H9 (cell line): ENCODE results near the gene BTRC. TPM values are rescaled to one million over a fixed set of nuclear protein-coding genes. Genes with fewer than 3 reads are reported as not detected.

Source experiments
- DNase-seq: peaks from one replicate; pipeline ENCODE4 v3.0.0-alpha.2; 2017
- H2AFZ ChIP-seq: one replicate; pipeline ENCODE4 v1.6.1; 2013; ENCODE audit warnings: mild to moderate bottlenecking, low read length, control low read depth, moderate library complexity
- H2AK5ac ChIP-seq: 2 replicates; pipeline ENCODE4 v1.6.1; 2013; ENCODE audit warnings: low read length, control low read depth, mixed read lengths; ENCODE audit not compliant: insufficient read length
- H2BK120ac ChIP-seq: one replicate; pipeline ENCODE4 v1.6.1; 2013; ENCODE audit warnings: low read depth, mild to moderate bottlenecking, low read length, control low read depth, inconsistent platforms; ENCODE audit not compliant: poor library complexity, severe bottlenecking
- H2BK12ac ChIP-seq: 2 replicates; pipeline ENCODE4 v1.6.1; 2013; ENCODE audit warnings: low read length, control low read depth, mixed read lengths, low read depth; ENCODE audit not compliant: insufficient read length
- H2BK15ac ChIP-seq: 2 replicates; pipeline ENCODE4 v1.6.1; 2013; ENCODE audit warnings: low read depth, low read length, control low read depth
- H2BK20ac ChIP-seq: one replicate; pipeline ENCODE4 v1.6.1; 2013; ENCODE audit warnings: low read depth, mild to moderate bottlenecking, low read length, control low read depth, inconsistent platforms; ENCODE audit not compliant: poor library complexity, severe bottlenecking
- H2BK5ac ChIP-seq: 2 replicates; pipeline ENCODE4 v1.6.1; 2013; ENCODE audit warnings: low read length, control low read depth, mixed read lengths; ENCODE audit not compliant: insufficient read length
- H3K14ac ChIP-seq: 2 replicates; pipeline ENCODE4 v1.6.1; 2013; ENCODE audit warnings: low read length, control low read depth; ENCODE audit not compliant: insufficient read depth
- H3K18ac ChIP-seq: 2 replicates; pipeline ENCODE4 v1.6.1; 2013; ENCODE audit warnings: low read depth, mild to moderate bottlenecking, mixed read lengths, low read length, control low read depth; ENCODE audit not compliant: insufficient read length
- H3K23ac ChIP-seq: 2 replicates; pipeline ENCODE4 v1.6.1; 2013; ENCODE audit warnings: low read length, control low read depth, mixed read lengths, low read depth; ENCODE audit not compliant: insufficient read length
- H3K23me2 ChIP-seq: 2 replicates; pipeline ENCODE4 v1.6.1; 2013; ENCODE audit warnings: low read depth, mild to moderate bottlenecking, mixed read lengths, low read length, control low read depth; ENCODE audit not compliant: insufficient read length, poor library complexity, severe bottlenecking
- H3K27ac ChIP-seq: 2 replicates; pipeline ENCODE4 v1.5.1; 2013; ENCODE audit warnings: low read length, control low read depth, mixed read lengths, low read depth; ENCODE audit not compliant: insufficient read length
- H3K27me3 ChIP-seq: 2 replicates; pipeline ENCODE4 v1.6.1; 2013; ENCODE audit warnings: low read length, control low read depth, inconsistent platforms; ENCODE audit not compliant: insufficient read depth
- H3K4ac ChIP-seq: 2 replicates; pipeline ENCODE4 v1.6.1; 2013; ENCODE audit warnings: low read depth, mild to moderate bottlenecking, control low read depth, inconsistent platforms, low read length, moderate library complexity
- H3K4me1 ChIP-seq: 2 replicates; pipeline ENCODE4 v1.6.1; 2013; ENCODE audit warnings: low read length, control low read depth, inconsistent platforms; ENCODE audit not compliant: insufficient read depth
- H3K4me2 ChIP-seq: 2 replicates; pipeline ENCODE4 v1.6.1; 2013; ENCODE audit warnings: low read length, control low read depth, mixed read lengths; ENCODE audit not compliant: insufficient read length, insufficient read depth
- H3K56ac ChIP-seq: 2 replicates; pipeline ENCODE4 v1.6.1; 2013; ENCODE audit warnings: low read depth, mild to moderate bottlenecking, mixed read lengths, low read length, control low read depth; ENCODE audit not compliant: insufficient read length
- H3K79me1 ChIP-seq: 2 replicates; pipeline ENCODE4 v1.6.1; 2013; ENCODE audit warnings: low read depth, mild to moderate bottlenecking, moderate library complexity, low read length, control low read depth, inconsistent platforms; ENCODE audit not compliant: insufficient read depth, poor library complexity, severe bottlenecking
- H3K79me2 ChIP-seq: 2 replicates; pipeline ENCODE4 v1.6.1; 2013; ENCODE audit warnings: low read length, control low read depth, inconsistent platforms; ENCODE audit not compliant: insufficient read depth
- H3K9ac ChIP-seq: 2 replicates; pipeline ENCODE4 v1.6.1; 2013; ENCODE audit warnings: low read length, control low read depth, mixed read lengths; ENCODE audit not compliant: insufficient read length; ENCODE audit errors: extremely low read depth
- H3K9me3 ChIP-seq: one replicate; pipeline ENCODE4 v1.6.1; 2013; ENCODE audit warnings: low read depth, low read length, inconsistent platforms; ENCODE audit not compliant: control insufficient read depth
- H3T11ph ChIP-seq: one replicate; pipeline ENCODE4 v1.6.1; 2013; ENCODE audit warnings: mild to moderate bottlenecking, low read length, control low read depth, inconsistent platforms
- H4K20me1 ChIP-seq: one replicate; pipeline ENCODE4 v1.6.1; 2013; ENCODE audit not compliant: control insufficient read depth, insufficient read length, insufficient read depth
- H4K5ac ChIP-seq: 2 replicates; pipeline ENCODE4 v1.6.1; 2013; ENCODE audit warnings: low read depth, mild to moderate bottlenecking, mixed read lengths, low read length, control low read depth; ENCODE audit not compliant: insufficient read length
- H4K8ac ChIP-seq: replicated peaks from 2 replicates; pipeline ENCODE4 v1.6.1; 2013; ENCODE audit warnings: low read length, control low read depth, mixed read lengths, low read depth; ENCODE audit not compliant: insufficient read length
- H4K91ac ChIP-seq: 2 replicates; pipeline ENCODE4 v1.6.1; 2013; ENCODE audit warnings: low read depth, mild to moderate bottlenecking, moderate library complexity, mixed read lengths, low read length, control low read depth; ENCODE audit not compliant: insufficient read length
- H3K27ac Mint-ChIP-seq, 3 experiments: 2 replicates in 2 of 3; 3 replicates in 1 of 3; pipeline ENCODE4 v1.8.0; 2020 to 2021; ENCODE audit warnings: mixed read lengths in 3 of 3, mild to moderate bottlenecking in 1 of 3, moderate library complexity in 1 of 3
- H3K27me3 Mint-ChIP-seq: 2 replicates; pipeline ENCODE4 v1.8.0; 2021; ENCODE audit warnings: low read depth, mild to moderate bottlenecking, moderate library complexity, mixed read lengths
- H3K36me3 Mint-ChIP-seq, 3 experiments: 2 replicates in 2 of 3; 3 replicates in 1 of 3; pipeline ENCODE4 v1.8.0; 2020 to 2021; ENCODE audit warnings: low read depth in 3 of 3, mixed read lengths in 3 of 3; ENCODE audit not compliant: insufficient read depth in 1 of 3
- H3K4me1 Mint-ChIP-seq, 2 experiments: 2 replicates each; pipeline ENCODE4 v1.8.0; 2020; ENCODE audit warnings: mixed read lengths in 2 of 2
- H3K4me3 Mint-ChIP-seq, 2 experiments: 2 replicates in 1 of 2; 3 replicates in 1 of 2; pipeline ENCODE4 v1.8.0; 2020 to 2021; ENCODE audit warnings: mild to moderate bottlenecking in 2 of 2, mixed read lengths in 2 of 2, moderate library complexity in 1 of 2
- H3K9me3 Mint-ChIP-seq, 2 experiments: 2 replicates in 1 of 2; 3 replicates in 1 of 2; pipeline ENCODE4 v1.8.0; 2020; ENCODE audit warnings: mild to moderate bottlenecking in 2 of 2, mixed read lengths in 2 of 2, moderate library complexity in 1 of 2
- CTCF ChIP-seq: fragments of 200-600 bp; sonication (generic); conservative IDR thresholded peaks from 3 replicates; pipeline ENCODE4 v1.8.0; 2021; ENCODE audit warnings: antibody characterized with exemption, mild to moderate bottlenecking
- WGBS: extraction: QIAGEN DNeasy Blood & Tissue Kit; methylation state at CpG from one replicate; pipeline ENCODE4 v1.1.7; 2013; ENCODE audit warnings: missing lambda C conversion rate, low lambda C conversion rate, mixed read lengths; ENCODE audit not compliant: insufficient read length; ENCODE audit errors: extremely low coverage; 5-methylcytosine and 5-hydroxymethylcytosine counted together
- total RNA-seq: library from RNA; stranded (reverse); gene quantifications from 2 replicates; pipeline ENCODE4 v1.2.1, GENCODE V29; 2021

Gene BTRC
- total RNA-seq, 1 experiment from 2014 or later = 24.2 TPM

- peaks cover 13 to 16% of the 10 kb centered on the region in 2 experiments for H3K4me1 Mint-ChIP-seq
- no CpG with 5 or more reads among the region's 3 CpGs for WGBS
- Histone ChIP-seq H4K91ac (no peak overlapping the region), H3K23me2 (no peaks in the 10 kb centered on the region), H3K9me3 (no peaks in the 10 kb centered on the region), H2BK12ac (no peak overlapping the region), H3K14ac (no peak overlapping the region), H4K8ac (no peak overlapping the region), H2AK5ac (no peak overlapping the region), H3K4me2 (no peak overlapping the region), H3T11ph (no peak overlapping the region), H3K27me3 (no peaks in the 10 kb centered on the region), H4K20me1 (no peaks in the 10 kb centered on the region), H2BK15ac (no peak overlapping the region), H3K4me1 (no peaks in the 10 kb centered on the region), H2BK120ac (no peak overlapping the region), H4K5ac (no peak overlapping the region), H3K79me2 (no peaks in the 10 kb centered on the region), H3K9ac (no peak overlapping the region), H2BK5ac (no peak overlapping the region), H3K27ac (no peak overlapping the region), H3K56ac (no peak overlapping the region), H3K23ac (no peak overlapping the region), H2AFZ (no peak overlapping the region), H3K4ac (no peak overlapping the region), H3K18ac (no peak overlapping the region), H2BK20ac (no peak overlapping the region), H3K79me1 (no peaks in the 10 kb centered on the region)
- no peak overlapping the region; a peak in 1 of 5 replicates for H3K4me3 Mint-ChIP-seq
- H3K27ac Mint-ChIP-seq = peak overlapping the region in 2 of 3 experiments; percentile 12 to 14; a peak in 3 of 7 replicates
- no peaks in the 10 kb centered on the region for H3K9me3 Mint-ChIP-seq
- no peaks in the 10 kb centered on the region for H3K36me3 Mint-ChIP-seq
- no peaks in the 10 kb centered on the region; the same call in 1 of the 2 replicates for H3K27me3 Mint-ChIP-seq
- no peak for TF ChIP-seq CTCF
- no peak for DNase-seq
These were observed 46.6 kb downstream of the BTRC start for GRCh38 chr10:101400585-101400984.
